Lower leg skin (tissue), 4 donors: ENCODE results near the gene SORL1. TPM values are rescaled to one million over a fixed set of nuclear protein-coding genes. Genes with fewer than 3 reads are reported as not detected.

Source experiments
- DNase-seq, 2 donors: peaks; one replicate each; pipeline ENCODE4 v3.0.0-alpha.2; 2019; ENCODE audit warnings: low spot score in 2 of 2
- H3K4me3 ChIP-seq: fragments of 200-600 bp; sonication (generic); 2 replicates; pipeline ENCODE4 v1.5.1; 2017; ENCODE audit warnings: mild to moderate bottlenecking, low read depth; ENCODE audit not compliant: poor library complexity, severe bottlenecking
- POLR2A ChIP-seq, 2 donors: fragments of 450-650 bp; IDR thresholded peaks; one replicate each; pipeline ENCODE4 v1.6.1; 2016 to 2017; ENCODE audit warnings: antibody characterized with exemption in 2 of 2, mild to moderate bottlenecking in 1 of 2, moderate library complexity in 1 of 2
- WGBS, 2 donors: methylation state at CpG; one replicate each; pipeline ENCODE4 v1.1.5; 2018; 5-methylcytosine and 5-hydroxymethylcytosine counted together
- intact Hi-C: fragments of 100-400 bp; cut with DNase I; formaldehyde crosslinking; loops from one replicate; pipeline ENCODE4 v1.15.0; 2023; ENCODE audit warnings: low total_unique reads
- total RNA-seq, 4 donors: library from RNA; depleted of rRNA; stranded (reverse); fragments of >200 nt; gene quantifications; one replicate each; pipeline ENCODE4 v1.1.0, GENCODE V29; 2016
- TF ChIP-seq, protein P1 (sequence below), 3 donors: fragments of 450-650 bp; IDR thresholded peaks; one replicate each; pipeline ENCODE4 v1.5.1; 2016; ENCODE audit warnings: antibody characterized with exemption in 3 of 3, mild to moderate bottlenecking in 3 of 3, moderate library complexity in 2 of 3

Gene SORL1
- total RNA-seq, 4 donors from 2014 or later = 12.5 to 21.8 (median 14.7) TPM

DNA sequence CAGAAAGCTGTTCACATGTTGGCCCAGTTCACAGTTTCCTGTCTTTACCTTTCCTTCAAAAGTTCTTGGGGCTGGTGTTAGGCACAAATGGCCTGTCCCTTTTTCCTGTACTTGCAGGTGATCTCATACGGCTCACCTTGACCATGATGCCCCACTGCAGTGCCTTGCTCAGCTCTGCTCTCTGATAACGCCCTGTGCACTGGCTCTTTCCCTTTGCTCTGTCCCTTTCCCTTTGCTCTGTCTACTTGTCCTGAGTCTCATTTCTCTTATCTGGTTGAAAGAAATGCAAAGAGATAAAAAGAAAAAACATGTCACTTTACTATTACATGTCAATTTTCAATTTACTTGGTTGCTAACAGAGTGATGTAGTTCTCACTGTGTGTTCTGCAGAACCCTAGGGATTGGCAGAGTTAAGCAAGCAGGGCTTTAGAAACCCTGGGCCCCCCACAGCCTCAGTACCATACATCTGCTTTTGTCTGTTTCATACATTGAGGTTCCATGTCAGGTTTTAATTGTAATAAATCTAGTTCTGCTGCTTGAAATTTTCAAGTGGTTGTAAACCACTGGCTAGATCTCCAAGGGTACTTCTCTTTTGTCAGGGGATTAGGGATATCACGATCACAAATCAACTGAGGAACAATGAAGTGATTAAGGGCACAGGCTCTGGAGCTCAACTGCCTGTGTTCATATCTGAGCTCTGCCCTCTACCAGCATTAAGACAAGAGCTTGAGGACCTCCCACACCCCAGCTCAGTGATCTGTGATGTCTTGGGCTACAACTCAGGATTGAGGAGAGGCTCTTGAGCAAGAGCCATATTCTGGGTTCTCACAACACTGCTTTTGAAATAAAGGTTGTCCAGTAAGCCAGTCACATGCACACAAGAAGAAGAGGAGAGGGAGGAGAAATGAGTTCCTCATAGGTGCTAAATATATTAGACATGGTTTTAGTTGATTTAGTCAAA lies 16.3 kb upstream of the SORL1 start:
- H3K4me3 ChIP-seq = no peak overlapping the region
- TF ChIP-seq, protein P1, sequence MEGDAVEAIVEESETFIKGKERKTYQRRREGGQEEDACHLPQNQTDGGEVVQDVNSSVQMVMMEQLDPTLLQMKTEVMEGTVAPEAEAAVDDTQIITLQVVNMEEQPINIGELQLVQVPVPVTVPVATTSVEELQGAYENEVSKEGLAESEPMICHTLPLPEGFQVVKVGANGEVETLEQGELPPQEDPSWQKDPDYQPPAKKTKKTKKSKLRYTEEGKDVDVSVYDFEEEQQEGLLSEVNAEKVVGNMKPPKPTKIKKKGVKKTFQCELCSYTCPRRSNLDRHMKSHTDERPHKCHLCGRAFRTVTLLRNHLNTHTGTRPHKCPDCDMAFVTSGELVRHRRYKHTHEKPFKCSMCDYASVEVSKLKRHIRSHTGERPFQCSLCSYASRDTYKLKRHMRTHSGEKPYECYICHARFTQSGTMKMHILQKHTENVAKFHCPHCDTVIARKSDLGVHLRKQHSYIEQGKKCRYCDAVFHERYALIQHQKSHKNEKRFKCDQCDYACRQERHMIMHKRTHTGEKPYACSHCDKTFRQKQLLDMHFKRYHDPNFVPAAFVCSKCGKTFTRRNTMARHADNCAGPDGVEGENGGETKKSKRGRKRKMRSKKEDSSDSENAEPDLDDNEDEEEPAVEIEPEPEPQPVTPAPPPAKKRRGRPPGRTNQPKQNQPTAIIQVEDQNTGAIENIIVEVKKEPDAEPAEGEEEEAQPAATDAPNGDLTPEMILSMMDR (IDR thresholded peaks at IDR 0.05) = no peak
- no peak for TF ChIP-seq POLR2A (IDR thresholded peaks at IDR 0.05)
- DNase-seq = no peak
- 87 to 93% methylated on average over 3 of the region's 3 CpGs for WGBS, 2 donors
- intact Hi-C loops = no loop called here

- DNase-seq = peak in 1 of 2 donors; percentile 40
- intact Hi-C loops = no loop called here
- TF ChIP-seq, protein P1 (IDR thresholded peaks at IDR 0.05) = no peak
- TF ChIP-seq POLR2A (IDR thresholded peaks at IDR 0.05) = no peak
- H3K4me3 ChIP-seq = no peak overlapping the region
Measured at GRCh38 chr11:121437018-121437685, 15.0 kb upstream of the SORL1 start.

DNA sequence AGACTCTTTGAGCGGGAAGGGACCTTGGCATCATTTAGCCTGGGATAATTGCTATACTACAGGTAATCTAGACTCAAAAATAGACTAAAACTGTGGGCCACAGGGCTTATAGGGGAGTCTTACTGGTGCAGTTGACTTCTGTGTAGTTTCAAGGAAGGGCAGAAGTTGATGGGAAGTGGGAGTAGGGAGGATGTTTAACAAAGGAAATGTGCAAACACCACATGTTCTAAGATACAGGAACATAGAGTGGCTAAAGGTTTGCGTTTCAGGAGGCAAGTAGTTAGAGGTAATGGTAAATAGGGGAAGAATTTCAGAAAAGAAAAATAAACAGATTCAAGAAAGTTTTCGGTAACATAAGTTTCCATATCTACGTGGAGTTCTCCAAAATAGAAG lies 14.4 kb upstream of the SORL1 start:
- no peak overlapping the region for H3K4me3 ChIP-seq
- no peak for DNase-seq
- intact Hi-C loops = no loop called here
- no peak for TF ChIP-seq POLR2A (IDR thresholded peaks at IDR 0.05)
- TF ChIP-seq, protein P1 (IDR thresholded peaks at IDR 0.05) = no peak
- 90% methylated on average over 4 of the region's 4 CpGs for WGBS, 2 donors

- no peak for TF ChIP-seq POLR2A (IDR thresholded peaks at IDR 0.05)
- TF ChIP-seq, protein P1 (IDR thresholded peaks at IDR 0.05) = no peak
- no peak overlapping the region for H3K4me3 ChIP-seq
- DNase-seq = no peak
- intact Hi-C loops = no loop called here
- 39 to 50% methylated on average over 4 of the region's 4 CpGs for whole genome bisulfite sequencing, 2 donors
Measured at GRCh38 chr11:121439337-121439736, 12.8 kb upstream of the SORL1 start.

GRCh38 chr11:121439759-121440158 lies 12.4 kb upstream of the SORL1 start:
- no peak for DNase-seq
- intact Hi-C loops = no loop called here
- no peak for TF ChIP-seq POLR2A (IDR thresholded peaks at IDR 0.05)
- TF ChIP-seq, protein P1 (IDR thresholded peaks at IDR 0.05) = no peak
- no peak overlapping the region for H3K4me3 ChIP-seq
